Esophagus squamous epithelium (tissue), 4 donors: ENCODE results near the gene ZSWIM3.

Source experiments
- CTCF ChIP-seq, 6 experiments: fragments of 450-650 bp in 4 of 6; fragments of 200-600 bp in 2 of 6; sonication (generic) in 2 of 6; IDR thresholded peaks; one replicate each; pipeline ENCODE4 v1.5.1; 2016 to 2019; ENCODE audit warnings: antibody characterized with exemption in 6 of 6, mild to moderate bottlenecking in 4 of 6, moderate library complexity in 4 of 6
- POLR2A ChIP-seq, 4 donors: fragments of 450-650 bp; IDR thresholded peaks; one replicate each; pipeline ENCODE4 v1.6.1; 2017; ENCODE audit warnings: antibody characterized with exemption in 4 of 4, mild to moderate bottlenecking in 4 of 4, moderate library complexity in 3 of 4

GRCh38 chr20:45822857-45823256 is 34.6 kb upstream of the ZSWIM3 start:
- TF ChIP-seq POLR2A (IDR thresholded peaks at IDR 0.05) (no peak), CTCF (IDR thresholded peaks at IDR 0.05) (no peak)
